ENCODE measurements around the gene EAPP.
"Not testable (repeated sequence)": the region's sequence is repeated elsewhere in the genome, so short reads cannot be mapped to it uniquely, and the experiment has no call there.

EAPP gene

GRCh38 chr14:34539407-34540180, at the start of gene EAPP:
EAPP (minus strand) TSS chr14:34539701; CDS start chr14:34539628, 73 bp downstream.
- DNase-seq: peak; percentile 96

DNA sequence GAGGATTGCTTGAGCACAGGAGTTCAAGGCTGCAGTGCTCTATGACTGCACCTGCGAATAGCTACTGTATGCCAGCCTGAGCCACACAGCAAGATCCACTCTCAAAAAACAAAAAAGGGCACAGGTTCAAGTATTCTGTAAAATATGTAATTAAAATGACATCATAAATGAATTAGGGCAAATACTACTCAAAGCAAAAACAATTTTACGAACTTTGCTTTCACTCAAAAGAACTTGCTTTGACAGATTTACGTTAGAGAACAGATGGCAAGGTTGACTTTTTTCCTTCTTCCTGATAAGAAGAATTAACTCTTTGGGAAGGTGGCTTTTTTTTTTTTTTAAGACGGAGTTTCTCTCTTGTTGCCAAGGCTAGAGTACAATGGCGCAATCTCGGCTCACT, 44.0 kb upstream of the EAPP start:
- no peak for DNase-seq

- DNase-seq: no peak
These were observed 42.7 kb upstream of the EAPP start for GRCh38 chr14:34582117-34582680.

- DNase-seq: no peak
These were observed 40.9 kb upstream of the EAPP start for GRCh38 chr14:34580381-34580780.

GRCh38 chr14:34571771-34572170, 32.3 kb upstream of the EAPP start:
- DNase-seq: no peak

DNA sequence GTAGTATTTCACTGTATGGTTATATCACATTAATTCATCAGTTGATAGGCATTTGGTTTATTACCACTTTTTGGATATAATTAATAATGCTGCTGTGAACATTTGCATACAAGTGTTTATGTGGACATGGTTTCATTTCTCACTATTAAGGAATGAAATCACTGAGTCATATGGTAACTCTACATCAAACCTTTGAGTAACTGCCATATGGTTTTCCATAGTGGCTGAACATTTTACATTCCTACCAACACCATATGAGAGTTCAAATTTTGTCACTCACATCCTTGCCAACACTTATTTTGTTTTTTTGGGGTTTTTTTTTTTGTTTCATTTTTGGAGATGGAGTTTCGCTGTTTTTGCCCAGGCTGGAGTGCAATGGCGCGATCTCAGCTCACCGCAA, 30.2 kb upstream of the EAPP start:
- no peak for DNase-seq

DNA sequence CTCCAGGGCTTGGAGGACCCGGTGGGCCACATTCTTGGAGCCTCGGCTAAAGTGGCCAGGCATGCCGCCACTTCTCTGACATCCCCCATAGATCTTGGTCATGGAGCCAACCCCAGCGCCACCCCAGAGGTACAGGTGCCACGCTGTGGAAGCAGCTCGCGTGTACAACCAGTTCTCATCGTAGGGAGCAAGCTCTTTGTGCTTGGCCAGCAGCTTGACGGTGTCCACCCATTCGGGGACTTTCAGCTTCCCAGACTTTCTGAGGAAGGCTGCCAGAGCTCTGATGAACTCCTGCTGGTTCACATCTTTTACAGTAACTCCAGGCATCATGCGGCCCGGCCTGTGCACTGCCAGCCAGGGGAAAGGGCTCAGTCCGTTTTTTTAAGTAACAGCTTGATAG, 29.3 kb upstream of the EAPP start:
- DNase-seq: no peak

GRCh38 chr14:34562776-34563150, 23.3 kb upstream of the EAPP start:
- DNase-seq: no peak

- not testable (repeated sequence) for DNase-seq
These were observed 22.7 kb upstream of the EAPP start for GRCh38 chr14:34562037-34562775.

GRCh38 chr14:34556498-34556829, 17.0 kb upstream of the EAPP start:
- not testable (repeated sequence) for DNase-seq

GRCh38 chr14:34555583-34556497, 16.3 kb upstream of the EAPP start:
- not testable (repeated sequence) for DNase-seq

DNA sequence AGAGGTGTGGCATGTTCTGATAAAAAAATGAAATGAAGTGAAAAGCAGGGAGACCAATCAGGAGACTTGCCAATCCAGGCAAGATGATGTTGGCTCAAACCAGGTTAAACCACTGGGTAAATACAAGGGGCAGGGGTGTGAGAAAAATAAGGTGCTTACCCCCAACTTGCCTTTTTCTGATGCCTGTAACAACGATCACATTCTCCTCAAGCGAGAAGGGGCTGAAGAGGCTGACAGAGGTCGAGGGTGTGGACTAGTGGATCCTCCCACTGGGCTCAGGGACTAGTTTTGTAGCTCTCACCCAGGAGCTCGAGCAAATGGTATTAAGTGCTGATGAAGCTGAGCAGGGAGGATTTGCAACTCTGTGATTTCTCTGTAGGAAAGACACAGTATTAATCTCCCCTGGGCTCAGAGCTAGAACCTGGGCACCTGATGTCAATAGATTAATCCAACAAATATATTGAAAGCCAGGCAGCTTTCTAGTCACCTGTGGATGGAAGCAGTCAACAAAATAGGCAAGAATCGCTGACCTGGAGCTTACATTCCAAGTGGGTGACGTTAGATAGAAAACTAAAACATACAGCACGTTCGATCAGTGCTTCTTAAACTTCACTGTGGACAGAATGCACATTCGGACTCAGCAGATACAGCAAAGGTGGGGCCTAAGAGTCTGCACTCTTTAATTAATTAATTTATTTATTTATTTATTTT, 15.2 kb upstream of the EAPP start:
- no peak for DNase-seq

GRCh38 chr14:34549276-34549966, 9.9 kb upstream of the EAPP start:
- not testable (repeated sequence) for DNase-seq

DNA sequence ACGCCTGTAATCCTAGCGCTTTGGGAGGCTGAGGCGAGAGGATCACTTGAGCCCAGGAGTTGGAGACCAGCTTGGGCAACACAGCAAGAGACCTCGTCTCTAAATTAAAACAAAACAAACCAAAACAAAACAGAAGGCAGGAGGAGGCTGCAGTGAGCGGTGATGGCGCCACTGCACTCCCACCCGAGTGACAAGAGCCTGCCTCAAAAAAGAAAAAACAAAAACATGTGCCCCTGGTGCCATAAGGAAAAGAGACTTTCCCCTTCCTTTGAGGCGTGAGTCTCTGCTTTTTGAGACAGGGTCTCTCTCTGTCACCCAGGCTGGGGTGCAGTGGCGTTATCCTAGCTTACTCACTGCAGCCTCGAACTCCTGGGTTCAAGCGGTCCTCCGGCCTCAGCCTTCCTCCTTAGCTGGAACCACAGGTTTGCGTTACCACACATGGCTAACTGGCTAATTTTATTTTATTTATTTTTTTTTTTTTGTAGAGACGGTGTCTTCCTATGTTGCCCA, 9.0 kb upstream of the EAPP start:
- DNase-seq: no peak

DNA sequence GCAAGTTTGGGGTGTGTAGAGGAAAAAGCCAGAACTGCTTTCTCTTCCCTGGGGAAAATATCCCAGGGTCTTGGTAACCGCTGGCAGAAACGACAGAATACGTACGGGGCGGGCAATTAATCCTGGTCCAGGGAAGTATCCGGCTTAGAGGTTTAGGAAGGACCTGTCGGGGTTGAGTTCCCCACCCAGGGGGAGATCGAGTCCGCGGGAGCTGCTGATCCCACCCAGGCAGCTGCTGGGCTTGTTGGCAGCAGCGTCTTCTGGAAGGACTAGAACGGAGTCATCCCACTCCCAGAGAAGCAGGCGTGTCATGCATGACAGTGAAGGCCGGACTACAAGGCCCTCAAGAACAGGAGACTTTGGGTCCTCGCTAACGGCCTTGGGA, 7.6 kb upstream of the EAPP start:
- DNase-seq: not testable (repeated sequence)

DNA sequence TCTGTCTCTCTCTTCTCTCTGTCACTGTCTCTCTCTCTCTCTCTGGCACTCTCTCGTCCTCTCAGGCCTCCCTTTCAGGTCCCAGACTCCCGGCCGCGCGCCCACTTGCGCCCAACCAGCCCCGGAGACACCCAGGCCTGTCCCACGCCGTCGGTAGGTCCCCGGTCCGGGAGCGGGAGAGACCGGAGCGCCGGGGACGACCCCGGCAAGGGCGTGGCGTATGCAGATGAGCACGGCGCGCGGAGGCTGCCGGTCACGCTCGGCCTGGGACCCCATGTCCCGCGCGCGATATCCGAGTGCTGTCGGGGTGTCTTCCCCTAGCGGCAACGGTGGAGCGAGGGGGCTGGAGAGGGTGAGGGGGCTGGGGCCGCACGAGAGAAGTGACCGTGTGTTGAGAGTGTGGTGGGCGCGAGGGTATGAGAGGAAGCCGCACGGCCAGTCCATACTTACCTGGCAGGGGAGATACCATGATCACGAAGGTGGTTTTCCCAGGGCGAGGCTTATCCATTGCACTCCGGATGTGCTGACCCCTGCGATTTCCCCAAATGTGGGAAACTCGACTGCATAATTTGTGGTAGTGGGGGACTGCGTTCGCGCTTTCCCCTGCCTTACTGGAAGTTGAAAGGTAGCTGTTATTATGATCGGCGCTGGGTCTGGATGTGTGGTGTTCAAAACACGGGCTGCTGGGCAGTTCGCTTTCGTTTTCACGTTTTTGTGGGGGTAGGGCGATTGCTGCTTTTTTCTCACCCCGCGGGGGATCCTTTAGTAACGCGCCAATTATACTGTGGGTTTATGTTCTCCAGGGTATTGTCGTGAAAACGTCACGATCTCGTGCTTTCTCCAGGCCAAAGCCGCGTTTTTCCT, 7.0 kb upstream of the EAPP start:
- not testable (repeated sequence) for DNase-seq

DNA sequence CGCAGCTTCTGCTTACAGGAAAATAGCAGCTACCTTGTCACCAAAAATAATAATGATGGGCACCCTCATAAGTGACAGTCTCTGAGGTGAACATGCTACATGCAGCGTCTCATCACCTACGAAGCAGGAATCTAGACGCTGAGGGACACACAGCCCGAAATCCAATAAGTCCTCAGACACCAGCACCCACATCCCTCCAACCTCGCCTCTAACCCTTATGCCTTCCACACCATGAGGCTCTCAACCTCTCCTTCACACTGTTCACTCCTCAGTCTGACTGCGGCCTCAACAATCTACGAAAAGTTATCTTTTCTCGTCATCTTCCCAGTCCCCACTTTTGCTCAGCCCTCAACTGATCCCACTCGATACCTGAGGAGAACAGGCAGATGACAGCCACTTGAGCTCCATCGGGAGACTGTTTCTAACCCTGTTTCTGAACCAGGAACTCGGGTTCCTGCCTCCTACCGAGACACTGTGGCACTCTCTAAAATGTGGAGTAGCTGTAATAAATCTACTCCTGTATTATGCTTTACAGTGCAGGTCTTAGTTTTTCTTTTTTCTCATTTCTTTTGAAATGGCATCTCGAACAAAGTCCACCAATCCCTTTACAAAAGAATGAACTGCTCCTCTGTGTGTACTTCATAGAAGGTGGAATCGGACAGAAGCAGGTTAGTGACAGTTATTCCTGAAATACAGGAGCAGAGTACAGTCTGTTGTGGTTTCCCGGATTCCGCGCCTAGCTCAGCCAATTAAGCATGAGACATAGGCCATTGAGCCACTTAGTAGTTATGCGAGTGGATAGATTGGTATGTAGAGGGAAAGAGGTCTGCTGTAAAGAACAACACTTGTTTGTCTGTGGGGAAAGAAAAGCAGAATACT, 919 bp upstream of the EAPP start:
- not testable (repeated sequence) for DNase-seq

DNA sequence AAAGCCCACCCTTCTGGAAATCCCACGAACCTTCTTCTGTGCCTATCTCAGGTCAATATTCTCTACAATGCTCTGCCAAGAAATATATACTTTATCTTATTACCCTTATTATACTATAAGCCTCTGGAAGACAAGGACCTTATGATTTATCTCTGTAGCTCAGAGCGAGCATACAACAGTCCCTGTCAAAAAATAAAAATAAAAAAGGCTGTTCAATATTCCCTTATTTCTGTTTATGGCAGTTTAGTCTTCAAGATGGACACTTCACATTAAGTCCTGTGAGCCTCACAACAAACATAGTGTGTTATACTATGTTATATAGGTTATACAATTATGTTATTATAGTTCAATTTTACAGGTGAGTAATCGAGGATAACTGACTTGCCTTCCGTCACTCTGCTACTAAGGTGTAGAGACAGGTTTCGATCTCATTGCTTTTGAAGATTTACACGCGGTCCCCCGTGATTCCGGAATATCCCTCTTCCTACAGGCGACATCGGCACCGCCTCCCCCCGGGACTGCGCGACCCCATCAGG, 562 bp downstream of the EAPP start:
- DNase-seq: no peak

DNA sequence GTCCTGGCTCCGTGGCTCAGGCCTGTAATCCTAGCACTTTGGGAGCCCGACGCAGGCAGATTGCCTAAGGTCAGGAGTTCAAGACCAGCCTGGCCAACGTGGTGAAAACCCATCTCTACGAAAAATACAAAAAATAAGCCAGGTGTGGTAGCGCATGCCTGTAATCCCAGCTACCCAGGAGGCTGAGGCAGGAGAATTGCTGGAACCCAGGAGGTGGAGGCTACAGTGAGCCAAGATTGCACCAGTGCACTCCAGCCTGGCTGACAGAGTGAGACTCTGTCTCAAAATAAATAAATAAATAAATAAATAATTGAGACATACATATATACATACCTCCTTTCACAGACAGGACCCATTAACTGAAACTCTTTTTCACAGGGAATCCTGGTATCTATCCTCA, 1.4 kb downstream of the EAPP start:
- DNase-seq: not testable (repeated sequence)
